Measurements from ENCODE around the gene OTOP2.
"Not testable (repeated sequence)": the region's sequence is repeated elsewhere in the genome, so short reads cannot be mapped to it uniquely, and the experiment has no call there.

OTOP2 gene

DNA sequence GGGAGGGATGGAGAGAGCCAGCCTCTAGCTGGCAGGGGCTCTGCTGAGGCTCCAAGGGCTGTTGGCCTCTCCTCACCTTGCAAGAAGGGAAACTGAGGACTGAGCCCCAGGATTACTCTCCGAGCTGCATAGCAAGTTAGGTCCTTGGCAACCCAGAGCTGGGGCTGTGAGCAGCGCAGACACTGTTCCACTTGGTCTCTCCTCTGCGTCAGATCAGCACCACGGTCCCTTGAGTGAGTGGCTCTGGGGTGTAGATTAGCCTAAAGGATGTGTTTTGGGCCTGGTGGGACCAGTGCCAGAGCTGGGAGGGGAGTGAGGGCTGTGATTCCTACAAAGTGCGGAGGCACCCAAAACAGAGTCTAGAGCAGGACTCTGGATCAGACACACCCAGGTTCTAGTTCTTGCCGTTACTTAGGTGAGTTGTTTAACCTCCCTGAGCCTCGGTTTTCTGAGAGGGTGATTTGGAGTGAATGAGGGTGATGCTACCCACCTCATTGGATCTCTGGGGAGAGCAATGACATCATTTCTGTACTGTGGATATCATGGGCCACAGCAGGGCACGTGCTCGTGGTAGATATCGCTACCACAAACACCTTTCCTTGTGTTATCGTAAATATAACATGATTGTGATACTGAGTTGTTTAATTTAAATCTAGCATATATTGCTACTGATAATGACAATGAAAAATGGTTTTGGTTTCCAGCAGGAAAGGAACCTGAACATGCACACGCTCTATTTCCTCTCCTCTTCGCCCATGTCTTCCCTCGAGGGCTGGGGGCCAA, 22.5 kb upstream of the OTOP2 start:
- no peak for DNase-seq

DNA sequence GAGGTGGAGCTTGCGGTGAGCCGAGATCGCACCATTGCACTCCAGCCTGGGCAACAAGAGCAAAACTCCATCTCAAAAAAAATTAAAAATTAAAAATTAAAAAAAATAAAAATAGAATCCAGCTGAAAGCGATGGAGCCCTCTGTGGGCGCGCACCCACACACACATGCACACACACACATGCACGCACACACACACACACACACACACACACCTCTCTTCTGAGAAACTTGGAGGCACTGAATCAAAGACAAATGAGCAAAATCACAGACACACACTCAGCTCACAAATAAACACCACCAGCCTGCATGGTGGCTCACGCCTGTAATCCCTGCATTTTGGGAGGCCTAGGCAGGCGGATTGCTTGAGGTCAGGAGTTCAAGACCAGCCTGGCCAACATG, 21.0 kb upstream of the OTOP2 start:
- no peak for DNase-seq

DNA sequence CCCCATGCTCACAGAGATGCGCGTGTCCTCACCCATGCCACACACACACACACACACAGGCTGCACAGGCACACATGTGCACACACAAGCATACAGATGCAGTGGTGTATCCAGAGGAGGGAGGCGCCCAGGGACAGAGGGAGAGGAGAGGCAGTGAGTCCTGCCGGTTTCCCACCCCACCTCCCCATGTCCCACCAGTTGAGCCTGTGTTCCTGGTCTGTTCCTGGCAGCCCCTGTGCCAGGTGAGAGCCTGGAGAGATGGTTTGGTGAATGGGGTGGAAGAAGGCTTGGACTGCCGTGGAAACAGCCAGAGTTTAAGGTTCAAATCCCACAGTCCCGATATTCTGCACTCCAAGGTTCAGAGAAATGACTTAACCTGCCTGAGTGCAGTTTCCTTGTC, 20.4 kb upstream of the OTOP2 start:
- DNase-seq = no peak

DNA sequence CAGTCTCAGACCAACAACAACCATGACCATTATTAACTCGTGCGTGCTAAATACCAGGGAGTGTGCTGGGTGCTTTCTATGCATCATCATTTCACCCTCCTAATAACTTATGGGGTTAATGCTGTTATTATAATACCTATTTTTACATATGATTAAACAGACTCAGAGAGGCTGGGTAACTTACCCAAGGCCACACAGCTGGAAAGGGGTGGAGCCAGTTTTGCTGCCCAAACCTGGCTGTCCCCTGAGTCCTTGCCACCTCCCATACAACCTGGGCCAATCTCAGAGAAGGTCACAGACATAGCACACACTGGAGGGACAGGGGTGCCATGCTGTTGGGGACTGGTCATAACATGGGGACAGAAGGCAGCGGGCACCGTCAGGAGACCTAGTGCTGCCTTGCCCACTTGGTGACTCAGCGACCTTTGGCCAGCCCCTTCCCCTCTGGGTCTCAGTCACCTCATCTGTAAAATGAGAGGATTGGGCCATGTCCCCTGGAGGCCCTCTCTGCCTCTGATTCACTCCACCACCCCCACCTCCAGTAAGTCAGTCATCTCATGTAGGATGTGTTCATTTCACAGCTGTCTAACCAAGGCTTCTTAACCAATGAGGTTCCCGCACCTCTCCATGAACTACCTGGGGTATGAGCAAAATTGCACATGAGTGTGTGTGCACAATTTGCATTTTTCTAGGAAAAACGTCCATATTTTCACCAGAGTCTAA, 19.2 kb upstream of the OTOP2 start:
- DNase-seq = no peak

DNA sequence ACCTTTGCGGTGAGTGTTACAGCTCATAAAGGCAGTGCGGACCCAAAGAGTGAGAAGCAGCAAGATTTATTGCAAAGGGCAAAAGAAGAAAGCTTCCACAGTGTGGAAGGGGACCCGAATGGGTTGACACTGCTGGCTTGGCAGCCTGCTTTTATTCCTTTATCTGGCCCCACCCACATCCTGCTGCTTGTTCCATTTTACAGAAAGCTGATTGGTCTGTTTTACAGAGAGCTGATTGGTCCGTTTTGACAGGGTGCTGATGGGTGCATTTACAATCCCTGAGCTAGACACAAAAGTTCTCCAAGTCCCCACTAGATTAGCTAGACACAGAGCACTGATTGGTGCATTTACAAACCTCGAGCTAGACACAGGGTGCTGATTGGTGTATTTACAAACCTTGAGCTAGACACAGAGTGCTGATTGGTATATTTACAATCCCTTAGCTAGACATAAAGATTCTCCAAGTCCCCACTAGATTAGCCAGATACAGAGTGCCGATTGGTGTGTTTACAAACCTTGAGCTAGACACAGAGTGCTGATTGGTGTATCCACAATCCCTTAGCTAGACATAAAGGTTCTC, 17.8 kb upstream of the OTOP2 start:
- DNase-seq = not testable (repeated sequence)

DNA sequence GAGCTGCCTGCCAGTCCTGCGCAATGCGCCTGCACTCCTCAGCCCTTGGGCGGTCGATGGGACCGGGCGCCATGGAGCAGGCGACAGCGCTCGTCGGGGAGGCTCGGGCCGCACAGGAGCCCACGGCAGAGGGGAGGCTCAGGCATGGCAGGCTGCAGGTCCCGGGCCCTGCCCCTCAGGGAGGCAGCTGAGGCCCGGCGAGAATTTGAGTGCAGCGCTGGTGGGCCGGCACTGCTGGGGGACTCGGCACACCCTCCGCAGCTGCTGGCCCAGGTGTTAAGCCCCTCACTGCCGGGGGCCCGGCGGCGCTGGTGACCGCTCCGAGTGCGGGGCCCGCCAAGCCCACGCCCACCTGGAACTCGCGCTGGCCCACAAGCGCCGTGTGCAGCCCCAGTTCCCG, 17.1 kb upstream of the OTOP2 start:
- DNase-seq = no peak

DNA sequence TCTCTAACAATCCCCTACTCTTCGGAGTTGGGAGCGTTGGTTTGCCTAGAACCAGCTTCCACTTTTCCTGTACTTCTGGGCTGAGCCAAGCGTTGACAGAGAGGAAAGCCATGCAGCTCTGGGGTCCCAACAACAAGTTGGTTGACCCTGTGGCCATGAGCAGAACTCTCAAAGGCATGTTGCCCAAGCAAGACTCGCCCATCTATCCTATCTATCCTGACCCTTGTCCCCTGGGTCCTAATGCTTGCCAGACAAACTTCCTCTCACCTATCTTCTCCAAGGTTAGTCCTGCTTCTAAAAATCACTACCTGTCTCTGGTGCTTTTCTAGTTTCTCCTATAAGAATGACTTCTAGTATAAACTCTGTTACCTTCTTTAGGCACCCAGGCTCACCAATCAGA, 15.0 kb upstream of the OTOP2 start:
- DNase-seq = not testable (repeated sequence)

DNA sequence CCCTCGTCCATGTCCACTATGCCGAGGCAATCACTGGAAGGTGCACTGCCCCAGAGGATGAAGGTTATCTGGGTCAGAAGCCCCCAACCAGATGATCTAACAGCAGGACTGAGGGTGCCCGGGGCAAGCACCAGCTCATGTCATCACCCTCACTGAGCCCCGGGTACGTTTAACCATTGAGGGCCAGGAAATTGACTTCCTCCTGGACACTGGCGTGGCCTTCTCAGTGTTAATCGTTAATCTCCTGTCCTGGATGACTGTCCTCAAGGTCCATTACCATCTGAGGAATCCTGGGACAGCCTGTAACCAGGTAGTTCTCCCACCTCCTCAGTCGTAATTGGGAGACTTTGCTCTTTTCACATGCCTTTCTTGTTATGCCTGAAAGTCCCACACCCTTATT, 12.7 kb upstream of the OTOP2 start:
- not testable (repeated sequence) for DNase-seq

DNA sequence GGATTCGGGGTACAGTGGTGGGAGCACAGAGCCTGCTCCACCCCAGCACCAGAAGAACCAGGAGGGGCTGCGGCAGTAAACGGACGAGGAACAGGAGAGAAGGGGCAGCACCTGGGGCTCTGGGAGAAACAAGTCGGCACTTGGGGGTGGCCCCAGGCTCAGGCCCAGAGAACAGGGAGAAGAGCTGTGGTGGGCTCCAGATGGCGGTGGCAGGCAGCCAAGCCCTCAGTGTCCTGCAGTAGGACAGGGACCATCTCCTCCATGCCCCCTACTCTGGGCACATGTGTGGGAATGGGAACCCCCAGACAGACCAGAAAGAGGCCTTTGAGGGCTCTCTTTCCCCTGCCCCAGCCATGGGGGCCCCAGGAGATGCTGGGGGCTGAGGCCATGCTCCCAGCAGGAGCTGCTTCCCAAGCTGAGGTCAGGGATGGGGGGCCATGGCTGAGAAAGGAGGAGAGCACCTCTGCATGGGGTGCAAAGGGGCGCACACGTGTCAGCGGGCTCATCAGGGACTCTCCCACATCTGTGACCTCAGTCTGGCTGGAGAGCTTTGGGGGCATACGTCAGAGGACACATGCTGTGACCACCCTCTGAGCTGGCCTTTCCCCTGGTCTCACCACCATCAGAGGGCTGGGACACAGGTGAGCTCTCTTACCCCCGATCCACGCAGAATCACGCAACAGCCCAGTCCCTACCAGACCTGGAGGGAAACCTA, 7.8 kb upstream of the OTOP2 start:
- DNase-seq = no peak

DNA sequence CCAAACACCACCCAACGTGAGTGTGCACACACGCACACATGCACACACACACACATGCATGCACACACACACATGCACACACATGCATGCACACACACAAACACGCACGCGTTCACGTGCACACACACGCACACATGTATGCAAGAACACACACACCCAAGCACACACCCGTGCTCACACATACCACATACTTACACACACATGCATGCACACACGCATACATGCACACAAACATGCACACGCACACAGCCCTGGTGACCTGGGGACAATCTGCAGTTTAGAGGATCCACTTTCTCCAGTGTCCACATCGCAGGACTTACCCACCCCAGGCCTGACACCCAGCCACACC, 7.2 kb upstream of the OTOP2 start:
- no peak for DNase-seq

DNA sequence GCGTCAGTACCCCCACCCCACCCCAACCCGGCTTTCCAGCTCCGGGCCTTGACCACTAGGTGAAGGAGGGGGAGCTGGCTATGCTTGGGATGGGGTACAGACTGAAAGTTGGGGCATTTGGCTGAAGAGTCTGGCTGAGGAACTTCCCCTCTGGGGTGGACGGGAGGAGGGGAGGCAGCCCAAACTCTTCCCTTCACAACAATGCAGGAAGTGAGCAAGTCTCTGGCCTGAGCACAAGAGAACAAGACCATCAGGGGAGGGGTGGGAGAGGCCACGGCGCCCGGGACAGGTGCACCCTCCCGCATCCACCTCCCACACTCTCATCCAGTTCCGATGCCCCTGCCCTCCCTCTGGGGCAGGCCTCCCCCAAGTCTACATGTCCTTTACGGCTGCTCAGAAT, 6.6 kb upstream of the OTOP2 start:
- DNase-seq = no peak

DNA sequence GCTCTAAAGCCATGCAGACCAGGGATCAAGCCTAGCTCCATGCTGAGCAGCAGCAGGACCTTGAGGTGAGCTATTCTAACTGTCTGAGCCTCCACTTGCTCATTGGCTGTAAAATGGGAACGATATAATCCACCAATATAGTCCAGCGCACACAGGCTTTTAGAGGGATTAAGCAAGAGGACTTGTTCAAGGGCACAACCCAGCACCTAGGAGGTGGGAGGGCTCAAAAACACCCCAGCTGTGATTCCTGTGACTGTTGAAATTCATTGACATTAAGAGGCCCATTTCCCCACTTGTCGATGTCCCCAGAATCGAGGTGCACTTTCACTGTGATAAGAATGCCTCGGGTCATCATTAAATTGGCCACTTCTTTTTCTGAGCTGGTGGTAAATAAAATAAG, 5.2 kb upstream of the OTOP2 start:
- DNase-seq = no peak

DNA sequence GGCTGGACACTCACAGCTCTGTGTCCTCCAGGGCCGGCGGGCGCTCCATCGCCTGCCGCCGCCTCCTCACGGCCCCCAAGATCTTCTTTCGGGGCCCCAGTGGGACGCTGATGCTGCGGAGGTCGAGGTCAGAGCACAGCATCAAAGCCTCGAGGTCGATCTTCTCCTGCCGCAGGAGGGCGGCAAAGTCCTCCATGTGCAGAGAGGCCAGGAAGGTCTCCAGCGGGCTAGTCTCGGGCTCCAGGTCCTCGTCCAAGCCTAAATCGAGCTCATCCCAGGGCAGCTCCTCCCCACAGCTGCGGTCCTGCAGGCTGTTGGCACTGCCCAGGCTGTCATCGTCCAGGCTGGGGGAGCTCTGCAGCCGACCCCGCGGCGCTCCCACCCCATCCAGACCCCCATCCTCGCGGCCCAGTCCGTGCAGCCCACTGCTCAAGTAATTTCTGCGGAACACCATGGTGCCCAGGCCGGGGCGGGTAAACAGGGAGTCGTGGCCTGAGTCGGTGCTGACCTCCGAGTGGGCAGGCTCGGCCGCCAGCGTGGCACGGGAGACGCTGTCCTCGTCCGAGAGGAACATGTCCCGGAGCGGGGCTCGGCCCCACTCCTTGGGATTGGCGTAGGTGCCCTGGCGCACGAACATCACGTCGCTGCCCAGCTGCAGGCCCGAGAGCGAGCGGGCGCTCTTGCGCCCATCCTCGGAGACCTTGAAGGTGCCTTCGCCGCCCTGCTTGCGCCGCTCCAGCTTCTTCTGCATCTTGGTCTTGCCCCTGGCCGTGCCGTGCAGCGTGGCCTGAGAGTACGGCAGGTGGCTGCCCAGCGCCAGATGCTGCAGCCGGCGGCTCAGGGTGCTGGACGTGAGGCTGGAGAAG, 4.4 kb upstream of the OTOP2 start:
- DNase-seq = no peak

DNA sequence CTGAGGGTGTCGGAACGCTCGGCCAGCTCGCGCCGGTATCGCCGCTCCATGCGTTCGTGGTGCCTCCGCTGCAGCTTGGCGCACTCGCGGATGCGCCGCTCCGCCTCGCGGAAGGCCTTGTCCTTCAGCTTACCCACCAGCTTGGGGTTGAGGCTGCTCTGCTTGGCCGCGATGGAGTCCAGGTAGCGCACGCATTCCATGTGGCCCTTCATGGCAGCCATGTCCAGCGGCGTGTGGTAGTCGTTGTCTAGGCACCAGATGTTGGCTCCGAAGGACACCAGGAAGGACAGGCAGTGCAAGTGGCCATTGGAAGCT, 3.8 kb upstream of the OTOP2 start:
- DNase-seq = no peak

DNA sequence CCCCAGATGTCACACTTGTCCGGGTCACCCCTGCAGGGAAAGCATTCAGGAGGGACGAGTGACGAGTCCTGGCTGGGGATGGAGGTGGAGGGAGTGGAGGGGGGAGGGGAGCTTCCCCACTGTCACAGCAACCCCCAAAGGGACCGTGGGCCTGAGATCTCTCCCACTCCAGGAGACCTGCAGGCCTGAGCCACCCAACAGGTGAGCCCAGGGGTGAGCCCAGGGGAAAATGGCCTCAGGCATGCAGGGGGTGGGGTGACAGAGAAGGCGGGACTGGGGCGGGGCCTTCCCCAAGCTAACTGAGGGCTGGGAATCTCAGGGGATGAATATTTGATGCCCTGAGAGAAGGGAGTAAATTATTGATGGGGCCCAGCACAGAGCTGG, 3.4 kb upstream of the OTOP2 start:
- no peak for DNase-seq

DNA sequence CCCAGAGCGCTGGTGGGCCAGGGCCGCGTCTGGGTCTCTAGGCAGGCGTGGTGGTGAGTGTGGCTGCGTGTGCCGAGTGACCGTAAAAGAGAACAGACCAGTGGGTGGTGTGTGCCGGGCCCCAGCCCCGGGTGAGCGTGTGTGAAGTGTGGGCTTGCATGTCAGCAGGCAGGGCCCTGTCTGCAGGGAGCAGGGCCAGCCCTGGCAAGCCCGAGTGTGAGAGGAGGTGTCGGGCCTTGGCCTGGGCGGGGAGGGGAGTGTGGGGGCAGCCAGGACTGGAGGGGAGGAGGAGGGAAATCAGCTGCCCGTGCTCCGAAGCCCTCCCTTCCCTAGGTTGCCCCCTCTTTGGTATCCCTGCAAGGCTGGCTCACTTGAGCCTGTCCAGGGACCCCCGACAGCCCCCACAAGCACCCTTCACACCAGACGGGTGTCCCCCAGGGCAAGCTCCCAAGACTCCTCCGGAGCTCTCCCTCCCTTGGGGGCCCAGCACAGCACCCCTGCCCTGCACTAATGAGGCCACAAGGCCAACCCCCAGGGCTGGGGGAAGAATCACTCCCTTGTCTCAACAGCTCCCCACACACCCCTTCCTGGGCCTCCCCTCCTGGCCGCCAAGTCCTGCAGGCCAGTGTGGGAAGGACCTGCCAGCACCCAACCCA, 2.9 kb upstream of the OTOP2 start:
- no peak for DNase-seq

DNA sequence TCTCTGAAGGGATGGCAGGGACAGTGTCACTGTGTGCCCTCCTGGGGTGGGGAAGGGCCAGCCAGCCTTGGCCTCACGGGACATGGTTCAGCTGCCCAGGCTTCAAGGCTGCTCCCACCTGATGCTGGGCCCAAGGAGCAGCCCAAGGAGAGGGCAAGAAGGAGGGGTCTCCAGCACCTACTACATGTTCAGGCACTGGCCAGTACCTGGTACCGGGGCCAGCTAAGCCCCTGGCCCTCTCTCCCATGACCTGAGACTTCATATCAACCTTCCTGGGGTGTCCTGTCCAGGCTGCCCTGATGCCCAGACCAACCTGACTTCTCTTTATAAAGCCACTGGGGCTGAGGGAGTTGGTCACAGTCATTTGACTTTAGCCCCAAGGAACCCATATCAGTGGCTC, 2.3 kb upstream of the OTOP2 start:
- DNase-seq = no peak

DNA sequence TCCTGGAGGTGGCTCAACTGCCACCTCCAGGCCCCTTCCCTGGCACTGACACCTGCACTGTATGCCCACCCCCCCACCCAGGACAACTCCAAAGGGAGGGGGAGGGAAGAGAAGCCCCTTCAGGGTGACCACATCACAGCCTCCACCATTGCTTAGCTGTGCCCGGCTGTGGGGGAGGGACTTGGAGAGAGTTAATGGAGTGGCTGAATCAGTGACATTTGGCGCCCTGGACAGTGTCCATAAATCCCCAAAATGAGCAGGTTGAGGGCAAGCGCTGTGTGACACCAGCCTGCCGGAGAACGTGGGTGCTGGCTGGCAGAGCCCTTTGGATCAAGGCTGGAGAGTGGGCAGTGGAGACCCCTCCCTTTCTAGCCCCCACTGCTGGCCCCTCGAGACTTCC, 1.9 kb upstream of the OTOP2 start:
- no peak for DNase-seq

DNA sequence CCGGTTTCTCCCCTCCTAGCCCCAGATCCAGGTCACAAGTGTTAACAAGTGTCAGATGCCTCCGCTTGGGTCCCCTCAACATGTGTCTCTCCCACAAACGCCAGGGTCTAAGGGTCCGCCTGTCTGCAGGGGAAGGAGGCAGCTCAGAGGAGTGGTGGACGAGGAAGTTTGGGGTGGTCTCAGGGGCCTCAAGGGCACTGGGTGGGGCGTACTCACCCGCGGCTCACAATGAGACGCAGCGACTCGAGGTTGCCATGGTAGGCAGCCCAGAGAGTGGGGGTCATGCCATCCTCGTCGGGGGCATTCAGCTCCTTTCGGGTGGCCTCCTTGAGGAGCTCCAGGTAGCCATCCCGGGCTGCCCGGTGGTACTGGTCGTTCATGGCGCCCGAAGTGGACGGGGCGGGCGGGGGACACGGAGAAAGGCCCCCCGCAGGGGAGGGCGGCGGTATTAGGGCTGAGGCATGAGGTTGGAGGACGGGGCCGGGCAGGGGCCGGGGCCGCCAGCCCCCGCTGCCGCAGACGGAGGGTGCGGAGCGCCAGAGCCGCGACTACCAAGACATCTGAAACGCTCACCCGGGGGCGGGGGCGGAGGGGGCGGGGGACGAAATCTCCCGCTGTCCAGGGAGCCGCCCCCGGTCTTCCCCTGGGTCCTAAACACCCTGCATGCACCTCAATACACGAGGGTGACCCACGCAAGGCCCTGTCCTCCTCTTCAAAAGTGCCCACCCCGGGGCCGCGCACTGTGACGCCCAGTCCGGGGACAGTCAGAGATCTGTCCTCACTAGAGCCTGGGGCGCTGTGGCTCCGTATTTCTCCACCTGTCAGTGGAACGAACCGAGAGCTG, 1.2 kb upstream of the OTOP2 start, which contains the start of gene USH1G:
Gene USH1G (minus strand): TSS at position 562 of the 844 bp plus-strand sequence. CDS start 182 bp downstream, at position 380.
- no peak for DNase-seq

DNA sequence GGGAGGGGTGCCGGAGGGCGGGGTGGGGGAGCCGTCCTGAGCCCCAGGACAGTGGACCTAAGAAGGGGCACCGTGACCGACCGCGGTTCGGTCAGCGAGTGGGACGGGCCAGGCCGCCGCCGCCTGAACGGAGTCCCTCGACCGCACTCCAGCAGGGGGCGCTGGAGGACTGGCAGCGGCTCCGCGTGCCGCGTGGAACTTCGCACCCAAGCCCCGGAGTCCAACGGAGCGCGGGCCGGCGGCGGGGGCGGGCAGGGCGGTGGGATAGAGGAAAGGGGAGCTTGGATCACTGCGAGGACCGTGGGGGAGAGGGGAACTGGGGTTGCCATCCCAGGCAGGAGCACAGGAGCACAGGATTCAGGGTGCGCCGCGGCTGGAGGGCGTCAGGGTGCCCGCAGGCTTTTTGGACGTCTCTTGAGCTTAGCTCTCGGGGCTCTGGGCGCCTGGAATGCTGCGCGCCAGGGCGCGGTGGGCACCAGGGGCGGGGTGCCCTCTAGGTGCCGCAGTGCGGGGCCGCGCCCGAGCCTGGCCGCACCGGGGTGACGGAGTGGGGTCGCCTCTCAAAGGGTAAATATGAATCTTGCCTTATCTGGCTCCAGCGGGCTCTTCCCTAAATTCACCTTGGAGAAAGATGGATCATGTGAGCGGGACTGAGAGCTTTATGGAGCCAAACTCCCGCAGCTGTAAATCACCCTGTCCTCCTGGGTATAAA, 379 bp upstream of the OTOP2 start:
- DNase-seq = no peak

DNA sequence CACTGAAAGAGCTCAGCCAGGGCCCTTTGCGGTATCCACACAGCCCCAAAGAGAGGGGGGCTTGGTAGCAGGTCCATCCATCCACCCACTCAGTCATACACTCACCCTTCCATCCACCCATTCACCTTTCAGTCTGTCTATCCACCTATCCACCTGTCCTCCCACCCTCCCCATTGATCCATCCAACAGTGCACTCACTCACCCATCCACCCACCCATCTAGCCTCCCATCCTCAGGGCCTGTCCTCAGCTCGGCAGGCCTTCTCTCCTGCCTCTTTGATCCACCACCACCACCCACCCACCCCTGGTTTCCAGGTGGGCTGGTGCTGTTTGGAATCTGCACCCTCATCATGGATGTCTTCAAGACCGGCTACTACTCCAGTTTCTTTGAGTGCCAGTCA, 1.2 kb downstream of the OTOP2 start:
- DNase-seq = no peak
